Fibroblast of the aortic adventitia (primary cell): ENCODE results near the gene RABGAP1L. TPM values are rescaled to one million over a fixed set of nuclear protein-coding genes. Genes with fewer than 3 reads are reported as not detected.
"Not testable (repeated sequence)": the region's sequence is repeated elsewhere in the genome, so short reads cannot be mapped to it uniquely, and the experiment has no call there.

Source experiments
- DNase-seq: peaks from one replicate; pipeline ENCODE4 v3.0.0-alpha.2; 2010; ENCODE audit warnings: low read depth
- H3K4me3 ChIP-seq: 2 replicates; pipeline ENCODE4 v1.5.1; 2011; ENCODE audit warnings: low read depth, mild to moderate bottlenecking, control low read depth, low read length, moderate library complexity
- total RNA-seq: library from RNA; depleted of rRNA; stranded (reverse); fragments of >200 nt; gene quantifications from 2 replicates; pipeline ENCODE4 v1.2.3, GENCODE V29; 2012; ENCODE audit warnings: low replicate concordance
- TF ChIP-seq, protein P1 (sequence below): IDR thresholded peaks from 2 replicates; pipeline ENCODE4 v1.5.1; 2011; ENCODE audit warnings: mild to moderate bottlenecking, low read length, control low read depth, inconsistent platforms; ENCODE audit not compliant: insufficient read depth

RABGAP1L gene
- total RNA-seq, 1 donor = 39.9 TPM

DNA sequence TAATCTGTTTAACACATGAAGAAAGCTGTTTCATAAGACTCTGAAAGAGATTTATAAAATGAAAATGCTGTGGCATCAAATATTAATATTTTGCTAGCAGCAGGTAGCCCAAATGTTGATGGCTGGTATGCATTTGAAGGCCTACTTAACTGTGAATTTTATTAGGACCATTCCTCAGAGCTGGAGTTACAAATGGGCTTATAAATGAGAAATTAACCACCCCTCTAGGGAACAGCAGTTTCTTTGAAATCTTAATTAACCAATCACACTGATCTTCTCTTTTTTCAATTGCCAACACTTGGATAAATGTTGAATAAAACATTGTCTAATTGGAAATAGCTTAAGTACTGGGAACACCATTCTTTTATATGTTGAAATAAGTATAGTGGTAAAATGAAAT lies 418.4 kb downstream of the RABGAP1L start:
- TF ChIP-seq, protein P1, sequence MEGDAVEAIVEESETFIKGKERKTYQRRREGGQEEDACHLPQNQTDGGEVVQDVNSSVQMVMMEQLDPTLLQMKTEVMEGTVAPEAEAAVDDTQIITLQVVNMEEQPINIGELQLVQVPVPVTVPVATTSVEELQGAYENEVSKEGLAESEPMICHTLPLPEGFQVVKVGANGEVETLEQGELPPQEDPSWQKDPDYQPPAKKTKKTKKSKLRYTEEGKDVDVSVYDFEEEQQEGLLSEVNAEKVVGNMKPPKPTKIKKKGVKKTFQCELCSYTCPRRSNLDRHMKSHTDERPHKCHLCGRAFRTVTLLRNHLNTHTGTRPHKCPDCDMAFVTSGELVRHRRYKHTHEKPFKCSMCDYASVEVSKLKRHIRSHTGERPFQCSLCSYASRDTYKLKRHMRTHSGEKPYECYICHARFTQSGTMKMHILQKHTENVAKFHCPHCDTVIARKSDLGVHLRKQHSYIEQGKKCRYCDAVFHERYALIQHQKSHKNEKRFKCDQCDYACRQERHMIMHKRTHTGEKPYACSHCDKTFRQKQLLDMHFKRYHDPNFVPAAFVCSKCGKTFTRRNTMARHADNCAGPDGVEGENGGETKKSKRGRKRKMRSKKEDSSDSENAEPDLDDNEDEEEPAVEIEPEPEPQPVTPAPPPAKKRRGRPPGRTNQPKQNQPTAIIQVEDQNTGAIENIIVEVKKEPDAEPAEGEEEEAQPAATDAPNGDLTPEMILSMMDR = no peak
- no peak overlapping the region for H3K4me3 ChIP-seq
- no peak for DNase-seq

DNA sequence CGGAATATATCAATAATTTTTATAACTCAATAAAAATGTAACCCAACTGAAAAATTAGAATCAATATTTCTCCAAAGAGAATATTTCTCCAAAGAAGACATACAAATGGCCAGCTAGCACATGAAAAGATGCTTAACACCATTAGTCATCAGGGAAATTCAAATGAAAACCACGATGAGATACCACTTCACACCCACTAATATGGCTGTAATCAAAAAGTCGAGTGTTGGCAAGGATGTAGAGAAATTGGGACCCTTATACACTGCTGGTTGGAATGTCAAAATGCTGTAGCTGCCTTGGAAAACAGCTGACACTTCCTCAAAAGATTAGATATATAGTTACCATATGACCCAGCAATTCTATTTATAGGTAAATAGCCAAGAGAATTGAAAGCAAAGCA lies 421.5 kb downstream of the RABGAP1L start:
- H3K4me3 ChIP-seq = no peak overlapping the region
- TF ChIP-seq, protein P1 = no peak
- no peak for DNase-seq

DNA sequence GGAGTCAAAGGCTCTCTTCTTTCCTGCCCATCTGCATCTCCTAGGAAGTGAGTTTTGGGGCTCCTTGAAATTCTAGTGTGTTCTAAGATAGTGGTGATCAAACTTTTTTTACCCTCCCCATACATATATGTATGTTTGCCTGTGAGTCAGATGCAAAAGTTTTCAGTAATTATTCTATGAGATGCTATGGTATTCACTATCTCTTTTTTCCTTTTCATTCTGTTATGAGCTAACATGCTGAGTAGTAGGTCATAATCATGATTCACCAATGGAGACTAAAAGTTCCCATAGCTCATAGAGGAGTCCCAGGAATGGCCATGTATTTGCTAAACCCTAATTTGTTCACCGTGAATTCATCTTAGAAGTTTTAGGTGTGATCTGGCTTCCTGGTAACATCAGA lies 424.0 kb downstream of the RABGAP1L start:
- TF ChIP-seq, protein P1 = no peak
- no peak for DNase-seq
- no peak overlapping the region for H3K4me3 ChIP-seq

DNA sequence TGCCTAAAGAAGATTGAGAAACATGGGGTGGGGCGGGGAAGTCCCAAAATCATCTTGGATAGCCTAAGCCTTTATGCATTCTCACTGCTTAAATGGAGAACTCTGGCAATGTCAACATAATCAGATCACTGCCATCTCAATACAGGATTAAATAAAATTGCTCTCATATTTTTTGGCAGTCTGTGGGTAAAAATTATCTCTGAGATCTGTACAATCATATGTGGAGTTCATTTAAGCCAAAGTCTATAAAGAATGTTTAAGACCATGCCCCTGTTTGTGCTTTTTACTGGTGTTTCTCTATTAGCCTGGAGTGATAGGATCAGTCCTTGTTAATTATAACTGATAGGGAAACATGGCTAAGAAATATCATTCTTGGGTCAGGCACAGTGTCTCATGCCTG lies 424.8 kb downstream of the RABGAP1L start:
- TF ChIP-seq, protein P1 = no peak
- DNase-seq = no peak
- H3K4me3 ChIP-seq = no peak overlapping the region

DNA sequence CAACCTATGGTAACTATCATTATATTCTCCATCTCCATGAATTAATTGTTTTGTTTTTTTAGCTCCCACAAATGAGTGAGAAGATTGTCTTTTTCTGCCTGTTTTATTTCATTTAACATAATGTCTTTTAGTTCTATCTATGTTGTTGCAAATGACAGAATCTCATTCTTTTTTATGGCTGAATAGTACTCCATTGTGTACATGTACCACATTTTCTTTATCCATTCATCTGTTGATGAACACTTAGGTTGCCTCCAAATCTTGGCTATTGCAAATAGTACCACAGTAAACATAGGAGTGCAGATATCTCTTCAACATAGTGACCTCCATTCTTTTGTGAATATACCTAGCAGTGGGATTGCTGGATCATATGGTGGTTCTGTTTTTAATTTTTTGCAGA lies 429.3 kb downstream of the RABGAP1L start:
- not testable (repeated sequence) for DNase-seq, H3K4me3 ChIP-seq

DNA sequence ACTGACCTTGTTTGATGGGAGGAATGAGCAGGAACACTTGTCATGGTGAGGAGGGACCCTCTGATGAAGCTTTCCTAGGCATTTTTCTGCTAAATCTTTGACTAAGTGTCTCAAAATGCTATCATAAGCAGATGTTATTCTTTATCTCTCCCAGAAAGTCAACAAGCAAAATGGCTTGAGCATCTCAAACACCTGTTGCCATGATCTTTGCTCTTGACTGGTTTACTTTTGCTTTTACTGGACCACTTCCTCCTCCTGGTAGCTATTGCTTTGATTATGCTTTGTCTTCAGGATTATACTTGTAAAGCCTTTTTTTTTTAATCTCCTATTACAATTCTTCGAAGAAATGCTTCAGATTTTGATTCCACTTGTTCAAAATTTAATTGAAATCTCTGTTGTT lies 445.9 kb downstream of the RABGAP1L start:
- TF ChIP-seq, protein P1 = no peak
- DNase-seq = no peak
- no peak overlapping the region for H3K4me3 ChIP-seq

DNA sequence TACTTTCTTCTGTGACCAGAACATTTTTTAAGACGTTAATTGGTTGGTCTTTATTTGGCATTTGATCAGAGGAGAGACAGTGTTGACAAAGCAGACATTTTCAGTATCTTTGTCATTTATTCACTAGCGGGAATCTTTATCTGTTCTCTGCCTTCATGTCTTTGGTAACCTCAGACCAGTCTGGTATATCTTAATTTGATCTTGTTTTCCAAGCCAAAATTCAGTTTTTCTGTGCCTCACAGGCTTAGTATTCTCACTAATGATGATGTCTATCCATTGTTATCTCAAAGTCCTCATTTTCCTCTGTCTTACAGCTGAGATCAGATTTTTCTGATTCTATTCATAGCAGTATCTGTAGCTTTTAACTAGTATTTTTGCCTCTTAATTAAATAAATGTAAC lies 447.2 kb downstream of the RABGAP1L start:
- no peak for DNase-seq
- no peak overlapping the region for H3K4me3 ChIP-seq
- TF ChIP-seq, protein P1 = no peak

DNA sequence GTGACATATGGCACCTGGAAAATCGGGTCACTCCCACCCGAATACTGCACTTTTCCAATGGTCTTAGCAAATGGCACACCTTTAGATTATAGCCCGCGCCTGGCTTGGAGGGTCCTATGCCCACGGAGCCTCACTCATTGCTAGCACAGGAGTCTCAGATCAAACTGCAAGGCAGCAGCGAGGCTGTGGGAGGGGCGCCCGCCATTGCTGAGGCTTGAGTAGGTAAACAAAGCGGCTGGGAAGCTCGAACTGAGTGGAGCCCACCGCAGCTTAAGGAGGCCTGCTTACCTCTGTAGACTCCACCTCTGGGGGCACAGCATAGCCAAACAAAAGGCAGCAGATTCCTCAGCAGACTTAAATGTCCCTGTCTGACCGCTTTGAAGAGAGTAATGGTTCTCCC lies 458.6 kb downstream of the RABGAP1L start:
- H3K4me3 ChIP-seq, DNase-seq: not testable (repeated sequence)
